Keratinocyte (primary cell): ENCODE results near the gene CPA3. TPM values are rescaled to one million over a fixed set of nuclear protein-coding genes. Genes with fewer than 3 reads are reported as not detected.

Source experiments
- DNase-seq: peaks from one replicate; pipeline ENCODE4 v3.0.0-alpha.2; 2011; ENCODE audit warnings: low read depth, missing footprints, low spot score
- FAIRE-seq: peaks from 2 replicates; lab custom pipeline; 2011; peaks lifted over from hg19 to GRCh38; lab: Jason Lieb, UNC
- H2AFZ ChIP-seq: 2 replicates; pipeline ENCODE4 v1.6.0; 2012; ENCODE audit warnings: low read length, control low read depth, inconsistent platforms; ENCODE audit not compliant: control insufficient read depth
- H3K27ac ChIP-seq: 2 replicates; pipeline ENCODE4 v1.5.1; 2011; ENCODE audit warnings: low read length; ENCODE audit not compliant: control insufficient read depth, insufficient read depth
- H3K27me3 ChIP-seq: 3 replicates; pipeline ENCODE4 v1.6.0; 2011; ENCODE audit warnings: low read length; ENCODE audit not compliant: control insufficient read depth, insufficient read depth; ENCODE audit errors: extremely low read depth
- H3K36me3 ChIP-seq, 2 experiments: 2 replicates in 1 of 2; 3 replicates in 1 of 2; pipeline ENCODE4 v1.5.1; 2011; ENCODE audit warnings: low read length in 2 of 2, mild to moderate bottlenecking in 1 of 2; ENCODE audit not compliant: control insufficient read depth in 2 of 2, insufficient read depth in 2 of 2; ENCODE audit errors: extremely low read depth in 1 of 2
- H3K4me1 ChIP-seq: 3 replicates; pipeline ENCODE4 v1.5.1; 2011; ENCODE audit warnings: low read length; ENCODE audit not compliant: control insufficient read depth, insufficient read depth; ENCODE audit errors: extremely low read depth
- H3K4me2 ChIP-seq: 3 replicates; pipeline ENCODE4 v1.6.0; 2011; ENCODE audit warnings: low read depth, low read length; ENCODE audit not compliant: control insufficient read depth, insufficient read depth; ENCODE audit errors: extremely low read depth
- H3K4me3 ChIP-seq, 3 experiments: fragments of 200-600 bp in 1 of 3; sonication (generic) in 1 of 3; 2 replicates in 2 of 3; 3 replicates in 1 of 3; pipeline ENCODE4 v1.5.1; 2011 to 2016; ENCODE audit warnings: low read length in 3 of 3, mild to moderate bottlenecking in 3 of 3, control low read depth in 2 of 3, inconsistent platforms in 1 of 3, low read depth in 1 of 3, mixed read lengths in 1 of 3, mixed run types in 1 of 3, moderate library complexity in 1 of 3; ENCODE audit not compliant: control insufficient read depth in 2 of 3, insufficient read depth in 2 of 3; ENCODE audit errors: extremely low read depth in 1 of 3
- H3K79me2 ChIP-seq: 2 replicates; pipeline ENCODE4 v1.6.0; 2012; ENCODE audit warnings: low read length; ENCODE audit not compliant: control insufficient read depth, insufficient read depth
- H3K9ac ChIP-seq: 3 replicates; pipeline ENCODE4 v1.6.0; 2011; ENCODE audit warnings: low read length; ENCODE audit not compliant: control insufficient read depth, insufficient read depth; ENCODE audit errors: extremely low read depth
- H3K9me1 ChIP-seq: 3 replicates; pipeline ENCODE4 v1.6.0; 2011; ENCODE audit warnings: low read length; ENCODE audit not compliant: control insufficient read depth, insufficient read depth; ENCODE audit errors: extremely low read depth
- H3K9me3 ChIP-seq: 2 replicates; pipeline ENCODE4 v1.5.1; 2012; ENCODE audit warnings: low read depth, low read length; ENCODE audit not compliant: control insufficient read depth
- H4K20me1 ChIP-seq: 3 replicates; pipeline ENCODE4 v1.6.0; 2011; ENCODE audit warnings: low read length; ENCODE audit not compliant: control insufficient read depth, insufficient read depth; ENCODE audit errors: extremely low read depth
- CTCF ChIP-seq, 3 experiments: IDR thresholded peaks in 1 of 3; conservative IDR thresholded peaks in 1 of 3; optimal IDR thresholded peaks in 1 of 3; 2 replicates in 2 of 3; 3 replicates in 1 of 3; pipeline versions ENCODE3 to v1.5.1; 2011; ENCODE audit warnings: low read length in 3 of 3, mild to moderate bottlenecking in 3 of 3, moderate library complexity in 2 of 3, control low read depth in 1 of 3, inconsistent platforms in 1 of 3; ENCODE audit not compliant: insufficient read depth in 2 of 3; ENCODE audit errors: extremely low read depth in 1 of 3
- EZH2 ChIP-seq: IDR thresholded peaks from one replicate; pipeline ENCODE4 v1.6.1; 2012; ENCODE audit warnings: inconsistent platforms, mild to moderate bottlenecking, low read length, moderate library complexity
- dilution Hi-C: fragments of 300-500 bp; cut with MboI; formaldehyde crosslinking; loops from one replicate; pipeline ENCODE4 v1.7.0; 2020; ENCODE audit warnings: low sequenced_read_pairs; ENCODE audit not compliant: extremely low pct_ligation_motif_present
- polyA plus RNA-seq, 5 experiments: library from polyadenylated mRNA; depleted of rRNA in 3 of 5; stranded (reverse) in 3 of 5; stranded (forward) in 1 of 5; unstranded in 1 of 5; fragments of >200 nt; gene quantifications; 1 replicate in 1 of 5; 2 replicates in 3 of 5; 3 replicates in 1 of 5; pipeline versions ENCODE4 v1.2.1 to v1.2.3, GENCODE V29; 2011 to 2012; ENCODE audit warnings: missing spikeins in 2 of 5, low read depth in 1 of 5, low replicate concordance in 1 of 5

Gene CPA3
- polyA plus RNA-seq, 1 donor (not counting 4 experiments of a cell fraction or from before 2014, with no cell fraction given) = not detected

- Histone ChIP-seq H3K9me1 (no peaks in the 10 kb centered on the region), H2AFZ (no peak overlapping the region), H3K4me1 (no peaks in the 10 kb centered on the region), H3K27ac (no peak overlapping the region), H3K4me2 (no peak overlapping the region), H3K9ac (no peak overlapping the region), H4K20me1 (no peaks in the 10 kb centered on the region), H3K79me2 (no peaks in the 10 kb centered on the region), H3K27me3 (no peaks in the 10 kb centered on the region), H3K36me3 (no peaks in the 10 kb centered on the region), H3K4me3 (no peak overlapping the region), H3K9me3 (no peaks in the 10 kb centered on the region)
- DNase-seq = no peak
- dilution Hi-C loops = no loop called here
- FAIRE-seq = no peak
- TF ChIP-seq CTCF (optimal IDR thresholded peaks at IDR 0.05 in 1 of 3, IDR thresholded peaks at IDR 0.05 in 1 of 3, conservative IDR thresholded peaks at IDR 0.05 in 1 of 3; ENCODE audit: extremely low read depth in 1 of 3, insufficient read depth in 2 of 3, low read length in 3 of 3) (no peak), EZH2 (no peak)
Measured at GRCh38 chr3:148901987-148902791, 37.1 kb downstream of the CPA3 start.

- Histone ChIP-seq H3K27ac (no peak overlapping the region), H3K9ac (no peak overlapping the region), H3K27me3 (no peaks in the 10 kb centered on the region), H3K4me2 (no peak overlapping the region), H4K20me1 (no peaks in the 10 kb centered on the region), H3K4me3 (no peak overlapping the region), H3K9me1 (no peaks in the 10 kb centered on the region), H3K9me3 (no peaks in the 10 kb centered on the region), H3K36me3 (no peaks in the 10 kb centered on the region), H3K79me2 (no peaks in the 10 kb centered on the region), H3K4me1 (no peaks in the 10 kb centered on the region), H2AFZ (no peak overlapping the region)
- dilution Hi-C loops = no loop called here
- DNase-seq (no peak), FAIRE-seq (no peak)
- TF ChIP-seq EZH2 = no peak
- no peak for TF ChIP-seq CTCF (optimal IDR thresholded peaks at IDR 0.05 in 1 of 3, IDR thresholded peaks at IDR 0.05 in 1 of 3, conservative IDR thresholded peaks at IDR 0.05 in 1 of 3; ENCODE audit: extremely low read depth in 1 of 3, insufficient read depth in 2 of 3, low read length in 3 of 3)
Measured at GRCh38 chr3:148903022-148903442, 37.9 kb downstream of the CPA3 start.
